MCF 10A (cell line): Measurements from ENCODE around the gene PSMB9. TPM values are rescaled to one million over a fixed set of nuclear protein-coding genes. Genes with fewer than 3 reads are reported as not detected.
A peak's percentile ranks its signal among the peaks of the same experiment; 100 is the strongest.

ENCODE experiments used
- BruUV-seq: library from RNA; stranded (reverse); fragments of 400-500 nt; replicated peaks from 2 replicates; lab custom pipeline; 2021; lab: Mats Ljungman, UMichigan
- CTCF ChIA-PET: fragments of 300-600 bp; sonication (Branson Sonifier 250); formaldehyde crosslinking; extraction: SDS; loops from one replicate; lab custom pipeline; 2021; ENCODE audit warnings: antibody characterized with exemption, inconsistent platforms; lab: Yijun Ruan, JAX
- POLR2A ChIA-PET: fragments of 300-600, 350-650 bp; sonication (Branson Sonifier 250); formaldehyde crosslinking; extraction: SDS; loops from one replicate; lab custom pipeline; 2020; ENCODE audit warnings: antibody characterized with exemption, inconsistent platforms; lab: Yijun Ruan, JAX
- DNase-seq: peaks from one replicate; pipeline ENCODE4 v3.0.0-alpha.2; 2018; ENCODE audit not compliant: unreplicated experiment
- H3K27ac Mint-ChIP-seq: one replicate; pipeline ENCODE4 v1.8.0; 2022; ENCODE audit warnings: mild to moderate bottlenecking, low read depth, mixed read lengths; ENCODE audit not compliant: unreplicated experiment
- H3K27me3 Mint-ChIP-seq: one replicate; pipeline ENCODE4 v1.8.0; 2022; ENCODE audit warnings: mixed read lengths; ENCODE audit not compliant: insufficient read depth, unreplicated experiment
- H3K36me3 Mint-ChIP-seq: one replicate; pipeline ENCODE4 v1.8.0; 2022; ENCODE audit warnings: mild to moderate bottlenecking, moderate library complexity, mixed read lengths; ENCODE audit not compliant: insufficient read depth, unreplicated experiment
- H3K4me1 Mint-ChIP-seq: one replicate; pipeline ENCODE4 v1.8.0; 2022; ENCODE audit warnings: mixed read lengths; ENCODE audit not compliant: insufficient read depth, unreplicated experiment
- H3K4me3 Mint-ChIP-seq: one replicate; pipeline ENCODE4 v1.8.0; 2022; ENCODE audit warnings: mild to moderate bottlenecking, moderate library complexity, mixed read lengths; ENCODE audit not compliant: unreplicated experiment
- H3K9me3 Mint-ChIP-seq: one replicate; pipeline ENCODE4 v1.8.0; 2022; ENCODE audit warnings: mixed read lengths; ENCODE audit not compliant: unreplicated experiment
- intact Hi-C: fragments of 100-400 bp; cut with micrococcal nuclease; formaldehyde crosslinking; loops from 2 replicates; pipeline ENCODE4 v1.14.1; 2022
- total RNA-seq: library from RNA; stranded (reverse); gene quantifications from 2 replicates; pipeline ENCODE4 v1.2.3, GENCODE V29; 2022
- TF ChIP-seq, protein P1 (sequence below): fragments of 200-600 bp; IDR thresholded peaks from one replicate; pipeline ENCODE4 v1.8.0; 2022; ENCODE audit warnings: antibody characterized with exemption, mild to moderate bottlenecking; ENCODE audit not compliant: unreplicated experiment

Gene PSMB9
- total RNA-seq, 1 experiment from 2014 or later = 3.5 TPM

GRCh38 chr6:32842021-32842650, 11.9 kb upstream of the PSMB9 start:
- Mint-ChIP-seq H3K36me3 (peaks cover 28% of the 10 kb centered on the region), H3K9me3 (no peaks in the 10 kb centered on the region), H3K27me3 (no peaks in the 10 kb centered on the region), H3K4me3 (peak overlapping the region; percentile 49), H3K27ac (no peak overlapping the region), H3K4me1 (peaks cover 33% of the 10 kb centered on the region)
- POLR2A ChIA-PET = interaction anchor here (0.6 to 6.1 kb wide), 2 partner anchors 12 to 14 kb away, joined by 3 to 104 read pairs; partner anchors contain the start of genes PSMB9 and TAP1
- DNase-seq = no peak
- intact Hi-C loops = loop anchor here (5.0 kb wide), 1 partner anchor 125 kb away; the partner anchor contains the start of gene BRD2
- CTCF ChIA-PET = interaction anchor here (2.6 to 6.4 kb wide), 2 partner anchors 13 to 27 kb away, joined by 24 to 110 read pairs; partner anchors contain the start of genes PSMB9 and TAP1
- TF ChIP-seq, protein P1, sequence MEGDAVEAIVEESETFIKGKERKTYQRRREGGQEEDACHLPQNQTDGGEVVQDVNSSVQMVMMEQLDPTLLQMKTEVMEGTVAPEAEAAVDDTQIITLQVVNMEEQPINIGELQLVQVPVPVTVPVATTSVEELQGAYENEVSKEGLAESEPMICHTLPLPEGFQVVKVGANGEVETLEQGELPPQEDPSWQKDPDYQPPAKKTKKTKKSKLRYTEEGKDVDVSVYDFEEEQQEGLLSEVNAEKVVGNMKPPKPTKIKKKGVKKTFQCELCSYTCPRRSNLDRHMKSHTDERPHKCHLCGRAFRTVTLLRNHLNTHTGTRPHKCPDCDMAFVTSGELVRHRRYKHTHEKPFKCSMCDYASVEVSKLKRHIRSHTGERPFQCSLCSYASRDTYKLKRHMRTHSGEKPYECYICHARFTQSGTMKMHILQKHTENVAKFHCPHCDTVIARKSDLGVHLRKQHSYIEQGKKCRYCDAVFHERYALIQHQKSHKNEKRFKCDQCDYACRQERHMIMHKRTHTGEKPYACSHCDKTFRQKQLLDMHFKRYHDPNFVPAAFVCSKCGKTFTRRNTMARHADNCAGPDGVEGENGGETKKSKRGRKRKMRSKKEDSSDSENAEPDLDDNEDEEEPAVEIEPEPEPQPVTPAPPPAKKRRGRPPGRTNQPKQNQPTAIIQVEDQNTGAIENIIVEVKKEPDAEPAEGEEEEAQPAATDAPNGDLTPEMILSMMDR = no peak
- BruUV-seq = no TSS peak

- Mint-ChIP-seq H3K36me3 (peaks cover 34% of the 10 kb centered on the region), H3K9me3 (no peaks in the 10 kb centered on the region), H3K27me3 (no peaks in the 10 kb centered on the region), H3K4me3 (peak overlapping the region; percentile 99), H3K4me1 (peaks cover 30% of the 10 kb centered on the region), H3K27ac (peak overlapping the region; percentile 96)
- no TSS peak for BruUV-seq
- TF ChIP-seq, protein P1 = no peak
- intact Hi-C loops = loop anchor here (5.0 kb wide), 1 partner anchor 125 kb away; the partner anchor contains the start of gene BRD2
- CTCF ChIA-PET = interaction anchor here (2.6 to 6.4 kb wide), 2 partner anchors 13 to 26 kb away, joined by 24 to 110 read pairs; partner anchors contain the start of genes PSMB9 and TAP1
- POLR2A ChIA-PET = interaction anchor here (6.1 kb wide), 1 partner anchor 12 kb away, joined by 104 read pairs; the partner anchor contains the start of genes PSMB9 and TAP1
- no peak for DNase-seq
Observed at GRCh38 chr6:32842690-32843089, 11.3 kb upstream of the PSMB9 start.

GRCh38 chr6:32843331-32843978, 10.5 kb upstream of the PSMB9 start:
- BruUV-seq = no TSS peak
- peak overlapping the region; percentile 96 for H3K27ac Mint-ChIP-seq
- ChIA-PET POLR2A (interaction anchor here (0.6 to 6.1 kb wide), 11 partner anchors 11 to 902 kb away, joined by 3 to 104 read pairs (median 11); partner anchors contain the start of genes PSMB9 and TAP1), CTCF (interaction anchor here (1.4 to 6.4 kb wide), 5 partner anchors 10 to 90 kb away, joined by 3 to 110 read pairs (median 18); partner anchors contain the start of genes PSMB9 and TAP1)
- no peaks in the 10 kb centered on the region for H3K9me3 Mint-ChIP-seq
- intact Hi-C loops = loop anchor here (5.0 kb wide), 1 partner anchor 124 kb away; the partner anchor contains the start of gene BRD2
- H3K36me3 Mint-ChIP-seq = peaks cover 42% of the 10 kb centered on the region
- no peaks in the 10 kb centered on the region for H3K27me3 Mint-ChIP-seq
- TF ChIP-seq, protein P1 = no peak
- H3K4me3 Mint-ChIP-seq = peak overlapping the region; percentile 99
- H3K4me1 Mint-ChIP-seq = peaks cover 30% of the 10 kb centered on the region
- peak; percentile 5 for DNase-seq
